Neural cell (in vitro differentiated cells): ENCODE data around the gene NHS. TPM values are rescaled to one million over a fixed set of nuclear protein-coding genes. Genes with fewer than 3 reads are reported as not detected.

Source experiments
- H2AFZ ChIP-seq: fragments of 200-600, 300-800 bp; sonication (generic), shearing (Covaris generic); 2 replicates; pipeline ENCODE4 v1.6.0; 2014; ENCODE audit warnings: low read depth, mild to moderate bottlenecking, antibody characterized with exemption, low read length, moderate library complexity
- H3F3A ChIP-seq: fragments of 200-600 bp; shearing (Covaris generic); 2 replicates; pipeline ENCODE4 v1.6.1; 2016; ENCODE audit warnings: mild to moderate bottlenecking, moderate library complexity, mixed read lengths, antibody characterized with exemption, low read length; ENCODE audit not compliant: insufficient read depth, poor library complexity, severe bottlenecking
- H3K27ac ChIP-seq: fragments of 200-600, 300-800 bp; sonication (generic), shearing (Covaris generic); 2 replicates; pipeline ENCODE4 v1.5.1; 2014; ENCODE audit warnings: mild to moderate bottlenecking, low read length, moderate library complexity
- H3K27me3 ChIP-seq: fragments of 300-800, 200-600 bp; sonication (generic), shearing (Covaris generic); 2 replicates; pipeline ENCODE4 v1.6.0; 2014; ENCODE audit warnings: mild to moderate bottlenecking, low read depth, low read length, moderate library complexity; ENCODE audit not compliant: insufficient read depth
- H3K36me3 ChIP-seq: fragments of 300-800, 200-600 bp; sonication (generic), shearing (Covaris generic); 2 replicates; pipeline ENCODE4 v1.5.1; 2014; ENCODE audit warnings: mild to moderate bottlenecking, antibody characterized with exemption, low read length, moderate library complexity; ENCODE audit not compliant: insufficient read depth
- H3K4me2 ChIP-seq: fragments of 300-800, 200-600 bp; sonication (generic), shearing (Covaris generic); 2 replicates; pipeline ENCODE4 v1.6.0; 2014; ENCODE audit warnings: mild to moderate bottlenecking, low read length
- H3K4me3 ChIP-seq: fragments of 300-800, 200-600 bp; sonication (generic), shearing (Covaris generic); 2 replicates; pipeline ENCODE4 v1.5.1; 2014; ENCODE audit warnings: mild to moderate bottlenecking, low read length, moderate library complexity
- H3K79me2 ChIP-seq: fragments of 200-600 bp; shearing (Covaris generic); replicated peaks from 2 replicates; pipeline ENCODE4 v1.6.0; 2014; ENCODE audit warnings: mild to moderate bottlenecking, low read length, moderate library complexity; ENCODE audit not compliant: insufficient read depth
- H3K9ac ChIP-seq: fragments of 300-800, 200-600 bp; sonication (generic), shearing (Covaris generic); 2 replicates; pipeline ENCODE4 v1.6.1; 2016; ENCODE audit warnings: mild to moderate bottlenecking, low read length, mixed read lengths
- H3K9me2 ChIP-seq: fragments of 200-600 bp; shearing (Covaris generic); 2 replicates; pipeline ENCODE4 v1.6.1; 2016; ENCODE audit warnings: mild to moderate bottlenecking, low read length, mixed read lengths; ENCODE audit not compliant: insufficient read depth
- H3K9me3 ChIP-seq: fragments of 200-600, 300-800 bp; sonication (generic), shearing (Covaris generic); 2 replicates; pipeline ENCODE4 v1.6.1; 2016; ENCODE audit warnings: mild to moderate bottlenecking, mixed run types, low read length, moderate library complexity, mixed read lengths
- H4K20me1 ChIP-seq: fragments of 200-600 bp; shearing (Covaris generic); 2 replicates; pipeline ENCODE4 v1.6.1; 2016; ENCODE audit warnings: mild to moderate bottlenecking, mixed run types; ENCODE audit not compliant: insufficient read depth
- EP300 ChIP-seq: fragments of 450-650 bp; conservative IDR thresholded peaks from 2 replicates; pipeline ENCODE4 v1.6.1; 2014; ENCODE audit warnings: antibody characterized with exemption, mild to moderate bottlenecking, moderate library complexity; ENCODE audit not compliant: poor library complexity, severe bottlenecking
- EZH2 ChIP-seq: fragments of 200-600, 300-800 bp; shearing (Covaris generic), sonication (generic); IDR thresholded peaks from 2 replicates; pipeline ENCODE4 v1.6.1; 2014; ENCODE audit warnings: antibody characterized with exemption, low read length, borderline replicate concordance, mild to moderate bottlenecking; ENCODE audit not compliant: insufficient read depth, poor library complexity, severe bottlenecking
- MXI1 ChIP-seq: fragments of 450-650 bp; conservative IDR thresholded peaks from 2 replicates; pipeline ENCODE4 v1.6.1; 2014; ENCODE audit warnings: antibody characterized with exemption, mild to moderate bottlenecking; ENCODE audit not compliant: poor library complexity, severe bottlenecking
- POLR2AphosphoS5 ChIP-seq: IDR thresholded peaks from 2 replicates; pipeline ENCODE4 v1.6.1; 2012
- RAD21 ChIP-seq: fragments of 450-650 bp; conservative IDR thresholded peaks from 2 replicates; pipeline ENCODE4 v1.6.1; 2014; ENCODE audit warnings: antibody characterized with exemption, mild to moderate bottlenecking, moderate library complexity
- SMC3 ChIP-seq: fragments of 450-650 bp; conservative IDR thresholded peaks from 2 replicates; pipeline ENCODE4 v1.6.1; 2014; ENCODE audit warnings: antibody characterized with exemption, mild to moderate bottlenecking, moderate library complexity; ENCODE audit not compliant: poor library complexity
- TAF1 ChIP-seq: IDR thresholded peaks from 2 replicates; pipeline ENCODE4 v1.6.1; 2012; ENCODE audit warnings: low read depth
- polyA plus RNA-seq: library from polyadenylated mRNA; depleted of rRNA; stranded (reverse); fragments of >200 nt; gene quantifications from 2 replicates; pipeline ENCODE4 v1.2.3, GENCODE V29; 2014
- TF ChIP-seq, protein P1 (sequence below): IDR thresholded peaks from 2 replicates; pipeline ENCODE4 v1.6.1; 2012; ENCODE audit warnings: borderline replicate concordance
- TF ChIP-seq, protein P2 (sequence below): fragments of 450-650 bp; IDR thresholded peaks from 2 replicates; pipeline ENCODE4 v1.5.1; 2014; ENCODE audit warnings: antibody characterized with exemption, mild to moderate bottlenecking, moderate library complexity; ENCODE audit not compliant: poor library complexity, severe bottlenecking

The NHS gene
- polyA plus RNA-seq, 1 donor from 2014 or later = 1.9 TPM

DNA sequence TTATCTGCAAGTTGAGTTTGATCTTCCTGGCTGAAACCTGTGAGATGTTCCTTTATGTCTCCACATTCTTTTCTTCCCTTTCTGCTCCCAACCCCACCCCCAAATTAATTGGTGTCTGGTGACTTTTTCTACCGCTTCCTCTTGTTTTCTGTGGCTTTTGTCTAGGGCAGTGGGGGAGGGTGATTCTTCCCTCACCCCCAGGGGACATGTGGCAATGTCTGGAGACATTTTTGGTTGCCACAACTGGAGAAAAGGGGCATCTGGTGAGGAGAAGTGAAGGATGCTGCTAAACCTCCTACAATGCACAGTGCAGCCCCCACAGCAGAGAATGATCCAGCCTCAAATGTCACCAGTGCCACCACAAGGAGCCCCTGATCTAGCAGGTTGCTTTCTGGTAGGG is 152.9 kb downstream of the NHS start:
- Histone ChIP-seq H3K9me2 (no peaks in the 10 kb centered on the region), H3K4me2 (no peak overlapping the region), H3F3A (no peaks in the 10 kb centered on the region), H3K9me3 (no peaks in the 10 kb centered on the region), H4K20me1 (no peaks in the 10 kb centered on the region), H3K79me2 (no peaks in the 10 kb centered on the region), H3K27ac (no peak overlapping the region), H3K4me3 (no peak overlapping the region), H2AFZ (no peak overlapping the region), H3K27me3 (no peaks in the 10 kb centered on the region), H3K36me3 (no peaks in the 10 kb centered on the region), H3K9ac (no peak overlapping the region)
- no peak for TF ChIP-seq EZH2
- TF ChIP-seq POLR2AphosphoS5 = no peak
- TF ChIP-seq, protein P1, sequence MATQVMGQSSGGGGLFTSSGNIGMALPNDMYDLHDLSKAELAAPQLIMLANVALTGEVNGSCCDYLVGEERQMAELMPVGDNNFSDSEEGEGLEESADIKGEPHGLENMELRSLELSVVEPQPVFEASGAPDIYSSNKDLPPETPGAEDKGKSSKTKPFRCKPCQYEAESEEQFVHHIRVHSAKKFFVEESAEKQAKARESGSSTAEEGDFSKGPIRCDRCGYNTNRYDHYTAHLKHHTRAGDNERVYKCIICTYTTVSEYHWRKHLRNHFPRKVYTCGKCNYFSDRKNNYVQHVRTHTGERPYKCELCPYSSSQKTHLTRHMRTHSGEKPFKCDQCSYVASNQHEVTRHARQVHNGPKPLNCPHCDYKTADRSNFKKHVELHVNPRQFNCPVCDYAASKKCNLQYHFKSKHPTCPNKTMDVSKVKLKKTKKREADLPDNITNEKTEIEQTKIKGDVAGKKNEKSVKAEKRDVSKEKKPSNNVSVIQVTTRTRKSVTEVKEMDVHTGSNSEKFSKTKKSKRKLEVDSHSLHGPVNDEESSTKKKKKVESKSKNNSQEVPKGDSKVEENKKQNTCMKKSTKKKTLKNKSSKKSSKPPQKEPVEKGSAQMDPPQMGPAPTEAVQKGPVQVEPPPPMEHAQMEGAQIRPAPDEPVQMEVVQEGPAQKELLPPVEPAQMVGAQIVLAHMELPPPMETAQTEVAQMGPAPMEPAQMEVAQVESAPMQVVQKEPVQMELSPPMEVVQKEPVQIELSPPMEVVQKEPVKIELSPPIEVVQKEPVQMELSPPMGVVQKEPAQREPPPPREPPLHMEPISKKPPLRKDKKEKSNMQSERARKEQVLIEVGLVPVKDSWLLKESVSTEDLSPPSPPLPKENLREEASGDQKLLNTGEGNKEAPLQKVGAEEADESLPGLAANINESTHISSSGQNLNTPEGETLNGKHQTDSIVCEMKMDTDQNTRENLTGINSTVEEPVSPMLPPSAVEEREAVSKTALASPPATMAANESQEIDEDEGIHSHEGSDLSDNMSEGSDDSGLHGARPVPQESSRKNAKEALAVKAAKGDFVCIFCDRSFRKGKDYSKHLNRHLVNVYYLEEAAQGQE = no peak
- TF ChIP-seq, protein P2, sequence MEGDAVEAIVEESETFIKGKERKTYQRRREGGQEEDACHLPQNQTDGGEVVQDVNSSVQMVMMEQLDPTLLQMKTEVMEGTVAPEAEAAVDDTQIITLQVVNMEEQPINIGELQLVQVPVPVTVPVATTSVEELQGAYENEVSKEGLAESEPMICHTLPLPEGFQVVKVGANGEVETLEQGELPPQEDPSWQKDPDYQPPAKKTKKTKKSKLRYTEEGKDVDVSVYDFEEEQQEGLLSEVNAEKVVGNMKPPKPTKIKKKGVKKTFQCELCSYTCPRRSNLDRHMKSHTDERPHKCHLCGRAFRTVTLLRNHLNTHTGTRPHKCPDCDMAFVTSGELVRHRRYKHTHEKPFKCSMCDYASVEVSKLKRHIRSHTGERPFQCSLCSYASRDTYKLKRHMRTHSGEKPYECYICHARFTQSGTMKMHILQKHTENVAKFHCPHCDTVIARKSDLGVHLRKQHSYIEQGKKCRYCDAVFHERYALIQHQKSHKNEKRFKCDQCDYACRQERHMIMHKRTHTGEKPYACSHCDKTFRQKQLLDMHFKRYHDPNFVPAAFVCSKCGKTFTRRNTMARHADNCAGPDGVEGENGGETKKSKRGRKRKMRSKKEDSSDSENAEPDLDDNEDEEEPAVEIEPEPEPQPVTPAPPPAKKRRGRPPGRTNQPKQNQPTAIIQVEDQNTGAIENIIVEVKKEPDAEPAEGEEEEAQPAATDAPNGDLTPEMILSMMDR = no peak
- no peak for TF ChIP-seq TAF1
- TF ChIP-seq SMC3 = no peak
- no peak for TF ChIP-seq RAD21
- no peak for TF ChIP-seq MXI1
- TF ChIP-seq EP300 = no peak

DNA sequence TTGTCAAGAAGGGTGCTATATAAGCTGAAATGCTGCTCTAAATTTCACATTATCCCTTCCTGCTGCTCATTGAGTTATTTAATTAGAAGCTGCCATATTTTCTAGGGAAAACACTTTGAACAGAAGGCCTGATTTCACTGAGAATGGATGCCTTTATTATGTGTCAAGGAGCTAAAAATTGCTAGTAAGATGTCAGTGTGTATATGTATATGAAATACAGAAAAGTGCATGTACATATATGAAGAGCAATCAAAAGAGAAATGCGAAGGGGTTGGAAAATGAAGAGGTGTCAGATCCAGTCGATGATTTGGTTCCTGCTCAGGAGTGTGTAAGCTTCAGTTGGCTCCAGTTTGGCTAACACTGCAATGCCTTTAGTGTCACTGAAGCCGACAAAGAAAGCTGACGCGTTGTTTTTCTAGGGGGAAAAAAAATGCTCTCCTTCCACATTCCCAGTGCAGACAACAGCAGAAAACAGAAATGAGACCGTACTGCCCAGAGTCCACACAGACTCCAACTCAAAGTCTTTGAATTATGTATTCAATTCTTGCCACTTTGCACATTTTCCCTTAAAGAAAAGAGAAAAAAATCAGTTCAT is 154.2 kb downstream of the NHS start:
- Histone ChIP-seq H2AFZ (no peak overlapping the region), H3K79me2 (no peaks in the 10 kb centered on the region), H3F3A (no peaks in the 10 kb centered on the region), H3K9ac (no peak overlapping the region), H3K4me2 (no peak overlapping the region), H3K36me3 (no peaks in the 10 kb centered on the region), H3K27ac (no peak overlapping the region), H3K4me3 (no peak overlapping the region), H3K27me3 (no peaks in the 10 kb centered on the region), H3K9me2 (no peaks in the 10 kb centered on the region), H4K20me1 (no peaks in the 10 kb centered on the region), H3K9me3 (no peaks in the 10 kb centered on the region)
- TF ChIP-seq, protein P2 = no peak
- TF ChIP-seq SMC3 (no peak), RAD21 (no peak), MXI1 (no peak), EP300 (no peak), EZH2 (no peak), TAF1 (no peak)
